HL-60/S4 treated with phorbol 12-myristate 13-acetate at 8.2 ng/mL for 4 days and 3 days (cell line): Measurements from ENCODE around the gene C19orf67.

Experiments
- in situ Hi-C: fragments of 300-500 bp; cut with MboI; formaldehyde crosslinking; loops from 2 replicates; pipeline ENCODE4 v1.15.0; 2022; ENCODE audit warnings: low sequenced_read_pairs

C19orf67 gene

DNA sequence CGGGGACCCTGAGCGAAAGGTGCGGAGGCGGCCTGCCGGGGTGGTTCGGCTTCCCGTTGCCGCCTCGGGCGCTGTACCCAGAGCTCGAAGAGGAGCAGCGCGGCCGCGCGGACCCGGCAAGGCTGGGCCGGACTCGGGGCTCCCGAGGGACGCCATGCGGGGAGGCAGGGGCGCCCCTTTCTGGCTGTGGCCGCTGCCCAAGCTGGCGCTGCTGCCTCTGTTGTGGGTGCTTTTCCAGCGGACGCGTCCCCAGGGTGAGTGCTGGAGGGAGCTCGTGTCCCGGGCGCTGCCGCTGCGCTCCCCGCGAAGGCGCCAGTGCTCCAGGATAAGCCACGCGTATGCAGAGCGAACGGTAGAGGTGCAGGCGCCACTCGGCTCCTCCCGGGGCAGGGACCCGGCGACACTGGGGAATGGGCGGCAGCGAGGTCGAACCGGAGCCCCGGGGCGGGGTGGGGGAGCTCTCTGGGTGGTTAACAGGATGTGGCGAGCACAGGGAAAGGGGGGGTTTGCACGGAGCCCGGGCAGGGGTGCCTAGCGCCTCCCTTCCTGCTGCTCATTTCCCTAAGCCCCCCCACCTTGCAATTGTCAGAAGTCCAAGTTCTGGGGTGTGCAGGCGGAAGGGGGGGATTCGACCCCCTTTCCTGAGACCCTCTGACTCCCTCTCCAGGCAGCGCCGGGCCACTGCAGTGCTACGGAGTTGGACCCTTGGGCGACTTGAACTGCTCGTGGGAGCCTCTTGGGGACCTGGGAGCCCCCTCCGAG lies 53.7 kb downstream of the C19orf67 start, which contains the start of gene IL27RA:
Gene IL27RA, plus strand, starts transcription at position 44 of the 762 bp plus-strand sequence. Its CDS starts 111 bp downstream, at position 155.
- in situ Hi-C loops = no loop called here
